Endothelial cell of umbilical vein (primary cell): ENCODE measurements around the gene MEI4.

ENCODE experiments used
- CTCF ChIP-seq, 2 donors: IDR thresholded peaks; 1 replicate in 1 of 2; 2 replicates in 1 of 2; pipeline ENCODE4 v1.5.1; 2011; ENCODE audit warnings: low read length in 2 of 2, mild to moderate bottlenecking in 2 of 2, moderate library complexity in 2 of 2, control low read depth in 1 of 2, inconsistent platforms in 1 of 2, low read depth in 1 of 2; ENCODE audit not compliant: insufficient read depth in 1 of 2; ENCODE audit errors: extremely low read depth in 1 of 2
- EZH2 ChIP-seq: IDR thresholded peaks from 2 replicates; pipeline ENCODE4 v1.6.1; 2012; ENCODE audit warnings: borderline replicate concordance, low read depth, mild to moderate bottlenecking, moderate library complexity, low read length, inconsistent platforms; ENCODE audit not compliant: severe bottlenecking
- FOS ChIP-seq: IDR thresholded peaks from 2 replicates; pipeline ENCODE4 v1.6.1; 2011; ENCODE audit warnings: mild to moderate bottlenecking, low read length, moderate library complexity, borderline replicate concordance; ENCODE audit not compliant: insufficient read depth
- JUN ChIP-seq: IDR thresholded peaks from 2 replicates; pipeline ENCODE4 v1.6.1; 2011; ENCODE audit warnings: borderline replicate concordance, low read depth; ENCODE audit not compliant: insufficient read length, insufficient read depth
- MYC ChIP-seq: IDR thresholded peaks from one replicate; pipeline ENCODE4 v1.6.1; 2011; ENCODE audit warnings: mild to moderate bottlenecking, low read depth, low read length
- POLR2A ChIP-seq: IDR thresholded peaks from 2 replicates; pipeline ENCODE4 v1.6.1; 2012; ENCODE audit warnings: low read depth, mild to moderate bottlenecking, control low read depth, low read length

DNA sequence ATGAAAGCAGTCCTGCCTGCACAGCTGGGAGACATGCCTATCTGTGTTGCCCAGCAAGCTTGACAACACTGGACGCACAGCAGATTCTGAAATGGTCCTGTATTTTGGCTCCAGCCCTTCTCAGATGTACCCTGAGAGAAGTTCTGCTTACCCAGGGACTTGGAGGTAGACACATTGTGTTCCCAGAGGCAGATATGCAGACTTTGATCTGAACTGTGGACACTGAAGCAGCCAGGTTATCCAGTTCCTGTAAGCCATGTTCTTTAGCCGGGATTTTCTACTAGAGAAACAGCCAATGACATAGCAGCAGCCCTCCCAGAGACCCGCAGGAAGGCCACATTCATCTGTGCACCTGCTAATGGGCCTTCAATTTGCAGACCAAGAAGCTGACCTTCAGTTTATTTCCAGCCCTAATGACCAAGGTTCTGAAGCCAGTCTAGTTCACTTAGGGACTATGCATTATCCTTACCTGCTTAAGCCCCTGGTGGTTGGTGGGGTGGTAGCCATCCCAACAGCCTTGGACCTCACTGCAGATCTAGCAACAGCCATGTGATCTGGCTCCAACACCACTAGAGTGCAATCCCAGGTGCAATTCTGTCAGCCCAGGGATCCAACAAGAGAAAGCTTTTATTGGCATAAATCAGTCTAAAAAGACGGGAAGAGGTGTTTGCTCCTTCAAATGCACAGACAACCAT is 134.2 kb downstream of the MEI4 start:
- TF ChIP-seq EZH2 (no peak), CTCF (IDR thresholded peaks at IDR 0.05; ENCODE audit: extremely low read depth in 1 of 2, insufficient read depth in 1 of 2, low read depth in 1 of 2, low read length in 2 of 2) (no peak), JUN (no peak), POLR2A (no peak), MYC (no peak), FOS (no peak)
